ENCODE measurements around the gene NDUFAF7.
"Not testable (repeated sequence)": the region's sequence is repeated elsewhere in the genome, so short reads cannot be mapped to it uniquely, and the experiment has no call there.

NDUFAF7 gene

GRCh38 chr2:37191747-37192146, 39.7 kb upstream of the NDUFAF7 start:
- H3K27ac ChIP-seq = no peak overlapping the region
- TF ChIP-seq ZFX (IDR thresholded peaks at IDR 0.05) (no peak), CTCF (conservative IDR thresholded peaks at IDR 0.05) (no peak)

GRCh38 chr2:37192551-37192950, 38.9 kb upstream of the NDUFAF7 start:
- TF ChIP-seq CTCF (conservative IDR thresholded peaks at IDR 0.05) = no peak
- TF ChIP-seq ZFX (IDR thresholded peaks at IDR 0.05) = no peak
- no peak overlapping the region for H3K27ac ChIP-seq

- H3K27ac ChIP-seq = peak overlapping the region; percentile 89
Measured at GRCh38 chr2:37195862-37196319, 35.6 kb upstream of the NDUFAF7 start.

- H3K27ac ChIP-seq = peak within 1 kb of the TSS; percentile 89
- TF ChIP-seq CTCF (conservative IDR thresholded peaks at IDR 0.05) (no peak), ZFX (IDR thresholded peaks at IDR 0.05) (peak; percentile 98)
Measured at GRCh38 chr2:37196320-37197195, 34.9 kb upstream of the NDUFAF7 start, which contains the start of gene CEBPZOS. Gene CEBPZOS, plus strand, starts transcription at chr2:37196496. Its CDS starts 3,209 bp downstream, at chr2:37199705.

- no peak overlapping the region for H3K27ac ChIP-seq
- TF ChIP-seq ZFX (IDR thresholded peaks at IDR 0.05) (no peak), CTCF (conservative IDR thresholded peaks at IDR 0.05) (no peak)
Measured at GRCh38 chr2:37198681-37199065, 32.8 kb upstream of the NDUFAF7 start.

- H3K27ac ChIP-seq = no peak overlapping the region
- TF ChIP-seq ZFX (IDR thresholded peaks at IDR 0.05) = no peak
- TF ChIP-seq CTCF (conservative IDR thresholded peaks at IDR 0.05) = no peak
Measured at GRCh38 chr2:37201208-37201607, 30.2 kb upstream of the NDUFAF7 start.

GRCh38 chr2:37201766-37202165, 29.7 kb upstream of the NDUFAF7 start:
- no peak for TF ChIP-seq CTCF (conservative IDR thresholded peaks at IDR 0.05)
- no peak for TF ChIP-seq ZFX (IDR thresholded peaks at IDR 0.05)
- H3K27ac ChIP-seq = no peak overlapping the region

GRCh38 chr2:37203708-37204107, 27.8 kb upstream of the NDUFAF7 start:
- no peak overlapping the region for H3K27ac ChIP-seq

GRCh38 chr2:37205071-37205661, 26.3 kb upstream of the NDUFAF7 start:
- not testable (repeated sequence) for H3K27ac ChIP-seq

More at GRCh38 chr2:37203708-37204107, 27.8 kb upstream of the NDUFAF7 start:
- TF ChIP-seq CTCF (conservative IDR thresholded peaks at IDR 0.05) (no peak), ZFX (IDR thresholded peaks at IDR 0.05) (no peak)
